HEK293 (cell line): Measurements from ENCODE around the gene PIGP.

Source experiments
- CTCF ChIA-PET: fragments of 350-600 bp; formaldehyde crosslinking; extraction: SDS; loops from one replicate; lab custom pipeline; 2021; ENCODE audit warnings: antibody characterized with exemption; lab: Yijun Ruan, JAX
- POLR2A ChIA-PET: fragments of 300-600 bp; formaldehyde crosslinking; extraction: SDS; loops from one replicate; lab custom pipeline; 2020; ENCODE audit warnings: antibody characterized with exemption, inconsistent platforms; lab: Yijun Ruan, JAX
- H3K27ac ChIP-seq: fragments of 200-500 bp; sonication (Bioruptor generic); 2 replicates; pipeline ENCODE4 v1.5.1; 2014; ENCODE audit warnings: low read depth, low read length, control low read depth, inconsistent platforms; ENCODE audit errors: extremely low read depth
- H3K36me3 ChIP-seq, 2 experiments: fragments of 200-500 bp in 1 of 2; sonication (Bioruptor generic) in 1 of 2; 1 replicate in 1 of 2; 2 replicates in 1 of 2; pipeline ENCODE4 v1.5.1; 2014 to 2017; ENCODE audit warnings: inconsistent platforms in 2 of 2, low read length in 2 of 2; ENCODE audit not compliant: control insufficient read depth in 2 of 2, insufficient read depth in 1 of 2
- H3K4me1 ChIP-seq: fragments of 200-500 bp; sonication (Bioruptor generic); 2 replicates; pipeline ENCODE4 v1.5.1; 2014; ENCODE audit warnings: mild to moderate bottlenecking, low read length, inconsistent platforms; ENCODE audit not compliant: control insufficient read depth, insufficient read depth
- H3K4me3 ChIP-seq: 2 replicates; pipeline ENCODE4 v1.5.1; 2011; ENCODE audit warnings: low read depth, mild to moderate bottlenecking, control low read depth, low read length, moderate library complexity
- H3K9me3 ChIP-seq: fragments of 200-500 bp; sonication (Bioruptor generic); 2 replicates; pipeline ENCODE4 v1.5.1; 2014; ENCODE audit warnings: low read depth, low read length, inconsistent platforms; ENCODE audit not compliant: control insufficient read depth, insufficient read depth
- IKZF3 ChIP-seq: fragments of 450-650 bp; IDR thresholded peaks from 2 replicates; pipeline ENCODE4 v1.5.0; 2018; ENCODE audit warnings: missing biosample characterization, mild to moderate bottlenecking, missing genetic modification characterization, moderate library complexity
- INSM2 ChIP-seq: fragments of 450-650 bp; formaldehyde crosslinking; IDR thresholded peaks from 2 replicates; pipeline ENCODE4 v1.5.1; 2016; ENCODE audit warnings: missing biosample characterization, missing genetic modification characterization
- REST ChIP-seq: fragments of 450-650 bp; formaldehyde crosslinking; IDR thresholded peaks from 2 replicates; pipeline ENCODE4 v1.5.1; 2016; ENCODE audit warnings: missing biosample characterization, missing genetic modification characterization
- TCF7L2 ChIP-seq: IDR thresholded peaks from 2 replicates; pipeline ENCODE4 v1.6.1; 2011; ENCODE audit warnings: low read depth, mild to moderate bottlenecking, inconsistent platforms, low read length, moderate library complexity, borderline replicate concordance
- TRIM28 ChIP-seq: IDR thresholded peaks from 2 replicates; pipeline ENCODE4 v1.6.1; 2011; ENCODE audit warnings: low read length, control low read depth, borderline replicate concordance
- YY2 ChIP-seq: fragments of 450-650 bp; formaldehyde crosslinking; IDR thresholded peaks from 2 replicates; pipeline ENCODE4 v1.5.1; 2016; ENCODE audit warnings: missing biosample characterization, missing genetic modification characterization
- ZBTB20 ChIP-seq: fragments of 450-650 bp; formaldehyde crosslinking; IDR thresholded peaks from 2 replicates; pipeline ENCODE4 v1.5.1; 2016; ENCODE audit warnings: missing biosample characterization, missing genetic modification characterization
- ZFHX2 ChIP-seq: fragments of 450-650 bp; formaldehyde crosslinking; conservative IDR thresholded peaks from 2 replicates; pipeline ENCODE4 v1.5.1; 2016; ENCODE audit warnings: missing biosample characterization, missing genetic modification characterization
- ZIC2 ChIP-seq: fragments of 450-650 bp; formaldehyde crosslinking; IDR thresholded peaks from 2 replicates; pipeline ENCODE4 v1.5.1; 2016; ENCODE audit warnings: missing biosample characterization, missing genetic modification characterization
- ZNF146 ChIP-seq: fragments of 450-650 bp; formaldehyde crosslinking; IDR thresholded peaks from 2 replicates; pipeline ENCODE4 v1.5.1; 2016; ENCODE audit warnings: missing biosample characterization, missing genetic modification characterization
- ZNF26 ChIP-seq: fragments of 450-650 bp; formaldehyde crosslinking; IDR thresholded peaks from 2 replicates; pipeline ENCODE4 v1.5.1; 2016; ENCODE audit warnings: missing biosample characterization, missing genetic modification characterization
- ZNF311 ChIP-seq: fragments of 450-650 bp; formaldehyde crosslinking; IDR thresholded peaks from 2 replicates; pipeline ENCODE4 v1.5.1; 2017; ENCODE audit warnings: missing biosample characterization, missing genetic modification characterization, borderline replicate concordance
- ZNF335 ChIP-seq: fragments of 450-650 bp; formaldehyde crosslinking; conservative IDR thresholded peaks from 2 replicates; pipeline ENCODE4 v1.5.1; 2016; ENCODE audit warnings: missing biosample characterization, missing genetic modification characterization
- ZNF354C ChIP-seq: fragments of 450-650 bp; formaldehyde crosslinking; IDR thresholded peaks from 2 replicates; pipeline ENCODE4 v1.5.1; 2016; ENCODE audit warnings: missing biosample characterization, missing genetic modification characterization, low read depth, borderline replicate concordance
- ZNF416 ChIP-seq: fragments of 450-650 bp; formaldehyde crosslinking; IDR thresholded peaks from 2 replicates; pipeline ENCODE4 v1.5.1; 2016; ENCODE audit warnings: missing biosample characterization, missing genetic modification characterization
- ZNF548 ChIP-seq: fragments of 450-650 bp; formaldehyde crosslinking; IDR thresholded peaks from 2 replicates; pipeline ENCODE4 v1.5.1; 2016; ENCODE audit warnings: missing biosample characterization, missing genetic modification characterization
- ZNF610 ChIP-seq: fragments of 450-650 bp; formaldehyde crosslinking; IDR thresholded peaks from 2 replicates; pipeline ENCODE4 v1.5.1; 2016; ENCODE audit warnings: missing biosample characterization, missing genetic modification characterization, borderline replicate concordance
- ZNF621 ChIP-seq: fragments of 450-650 bp; formaldehyde crosslinking; IDR thresholded peaks from 2 replicates; pipeline ENCODE4 v1.5.1; 2017; ENCODE audit warnings: missing biosample characterization, missing genetic modification characterization
- ZNF623 ChIP-seq: fragments of 450-650 bp; formaldehyde crosslinking; IDR thresholded peaks from 2 replicates; pipeline ENCODE4 v1.5.1; 2016; ENCODE audit warnings: missing biosample characterization, missing genetic modification characterization
- ZNF629 ChIP-seq: fragments of 450-650 bp; formaldehyde crosslinking; IDR thresholded peaks from 2 replicates; pipeline ENCODE4 v1.5.1; 2017; ENCODE audit warnings: missing biosample characterization, missing genetic modification characterization

PIGP gene

GRCh38 chr21:37075214-37075770 is 2.4 kb upstream of the PIGP start:
- H3K4me3 ChIP-seq: no peak overlapping the region
- H3K27ac ChIP-seq: no peak overlapping the region
- CTCF ChIA-PET: interaction anchor here (0.6 to 1.1 kb wide), 5 partner anchors 11 to 1122 kb away, joined by 3 to 5 read pairs (median 3); no protein-coding TSS in a partner anchor

GRCh38 chr21:37074546-37074945 is 1.7 kb upstream of the PIGP start:
- H3K27ac ChIP-seq: no peak overlapping the region
- ChIA-PET CTCF (interaction anchor here (0.6 to 1.1 kb wide), 4 partner anchors 12 to 98 kb away, joined by 3 to 4 read pairs (median 4); no protein-coding TSS in a partner anchor), POLR2A (no interaction called here)
- TF ChIP-seq ZIC2 (tag by site-specific recombination) (no peak), ZBTB20 (tag by site-specific recombination) (no peak), ZNF26 (tag by site-specific recombination) (no peak), IKZF3 (tag by site-specific recombination) (peak; percentile 6; the same call in 1 of the 2 replicates), ZNF623 (tag by site-specific recombination) (0 out of 2 replicates have a peak, but pooled peaks have one; percentile 5), ZNF335 (peak; percentile 83), REST (tag by site-specific recombination) (no peak), YY2 (no peak), ZNF416 (tag by site-specific recombination) (no peak), TCF7L2 (no peak), ZNF621 (tag by site-specific recombination) (no peak), ZNF610 (tag by site-specific recombination) (no peak)
- peaks cover 0 to 10% of the 10 kb centered on the region in 2 experiments; a peak in 2 of 3 replicates for H3K36me3 ChIP-seq
- H3K4me3 ChIP-seq: peak overlapping the region; percentile 75
- H3K4me1 ChIP-seq: 0 out of 2 replicates have a peak, but pooled peaks cover 6% of the 10 kb centered on the region
- H3K9me3 ChIP-seq: no peaks in the 10 kb centered on the region

More at GRCh38 chr21:37075214-37075770, 2.4 kb upstream of the PIGP start:
- 0 out of 2 replicates have a peak, but pooled peaks cover 6% of the 10 kb centered on the region for H3K4me1 ChIP-seq
- POLR2A ChIA-PET: interaction anchor here (0.6 kb wide), 1 partner anchor 122 kb away, joined by 5 read pairs; no protein-coding TSS in a partner anchor
- no peaks in the 10 kb centered on the region for H3K9me3 ChIP-seq
- H3K36me3 ChIP-seq: peaks cover 0 to 3% of the 10 kb centered on the region in 2 experiments; a peak in 2 of 3 replicates
- TF ChIP-seq ZNF548 (no peak), ZNF146 (tag by site-specific recombination) (no peak), INSM2 (tag by site-specific recombination) (no peak), TRIM28 (peak; percentile 48; the same call in 1 of the 2 replicates), ZFHX2 (no peak), ZNF311 (tag by site-specific recombination) (no peak), ZNF629 (no peak), ZNF354C (no peak)
